Measurements from ENCODE around the gene PDE5A.
"Not testable (repeated sequence)": the region's sequence is repeated elsewhere in the genome, so short reads cannot be mapped to it uniquely, and the experiment has no call there.

Gene PDE5A

GRCh38 chr4:119646347-119647071 lies 17.9 kb upstream of the PDE5A start:
- peak; percentile 56 to 59 for DNase-seq (ENCODE audit: low read depth in 2 of 2)

DNA sequence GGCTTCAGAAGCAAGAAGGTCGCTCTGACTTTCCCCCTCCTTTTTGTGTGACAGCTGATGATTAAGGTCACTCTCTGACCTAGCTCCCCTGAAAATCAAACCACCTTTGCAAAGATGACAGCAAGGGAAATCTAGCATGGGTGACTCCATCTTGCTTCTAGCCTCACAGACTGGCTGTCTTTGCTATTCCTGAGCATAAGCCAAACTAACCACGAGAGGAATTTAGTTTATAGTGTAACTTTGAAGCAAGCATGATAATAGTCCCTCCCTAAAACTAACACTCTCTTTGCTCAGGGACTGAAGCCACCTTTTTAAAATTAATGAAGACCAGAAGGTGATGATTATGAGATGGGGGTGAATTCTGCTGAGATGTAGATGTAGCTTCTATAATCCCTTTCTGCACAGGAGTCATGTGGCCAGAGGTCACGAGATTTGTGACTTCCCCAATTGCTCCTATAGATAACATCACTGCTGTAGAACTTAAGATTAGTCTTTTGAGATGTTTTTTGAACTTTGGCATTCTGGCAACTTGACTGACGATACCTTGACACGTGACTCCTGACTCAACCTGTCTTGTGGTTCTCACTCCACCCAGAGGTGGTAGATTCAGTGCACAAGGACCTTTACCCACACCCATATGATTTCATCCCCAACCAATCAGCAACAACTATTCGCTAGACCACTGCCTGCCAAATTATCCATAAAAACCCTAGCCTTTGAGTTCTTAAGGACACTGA lies 14.9 kb upstream of the PDE5A start:
- DNase-seq (ENCODE audit: low read depth in 2 of 2): no peak

DNA sequence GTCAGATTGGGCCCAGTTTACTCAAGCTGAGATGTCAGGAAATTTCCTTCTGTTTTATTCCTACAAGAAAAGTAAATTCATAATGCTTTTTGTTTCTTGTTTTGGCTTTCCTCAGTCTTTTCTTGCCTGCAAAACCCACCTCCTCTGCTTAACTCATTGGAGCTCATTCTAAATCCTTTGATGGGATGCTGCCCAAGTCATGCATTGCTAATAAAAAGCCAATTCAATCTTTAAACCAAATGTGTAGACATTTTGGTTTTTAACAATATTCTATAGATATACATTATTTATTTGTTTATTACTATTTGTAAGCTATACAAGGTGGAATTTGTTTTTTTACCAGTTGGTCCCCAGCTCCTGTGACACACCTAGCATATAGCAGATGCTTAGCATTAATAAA lies 13.2 kb upstream of the PDE5A start:
- DNase-seq (ENCODE audit: low read depth in 2 of 2): no peak

DNA sequence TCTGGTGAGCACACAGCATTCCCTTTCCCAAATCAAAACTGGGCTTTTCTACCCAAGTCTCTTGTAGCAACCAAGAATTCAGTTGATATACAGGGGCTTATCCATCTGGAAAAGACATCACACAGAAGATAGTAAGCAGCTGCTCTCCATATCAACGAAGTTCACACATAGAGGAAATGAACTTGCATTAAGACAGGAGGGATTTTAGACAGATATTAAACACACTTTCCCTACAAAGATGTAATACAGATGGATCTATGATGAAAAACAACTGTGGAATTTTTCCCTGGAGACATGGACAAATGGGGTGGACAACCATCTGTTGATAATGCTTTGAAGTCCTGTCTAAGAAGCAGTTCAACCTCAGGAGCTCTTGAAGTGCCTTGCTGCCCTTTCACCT lies 9.8 kb upstream of the PDE5A start:
- DNase-seq (ENCODE audit: low read depth in 2 of 2): no peak

DNA sequence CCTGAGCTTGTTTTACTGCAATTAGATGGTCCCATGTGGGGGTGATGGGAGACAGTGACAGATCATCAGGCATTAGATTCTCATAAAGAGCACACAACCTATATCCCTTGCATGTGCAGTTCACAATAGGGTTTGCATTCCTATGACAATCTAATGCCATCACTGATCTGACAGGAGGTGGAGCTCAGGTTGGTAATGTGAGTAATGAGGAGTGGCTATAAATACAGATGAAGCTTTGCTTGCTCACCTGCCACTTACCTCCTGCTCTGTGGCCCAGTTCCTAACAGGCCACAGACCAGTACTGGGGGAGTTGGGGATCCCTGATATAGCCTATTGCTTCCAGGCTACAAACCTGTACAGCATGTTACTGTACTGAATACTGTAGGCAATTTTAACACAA lies 8.2 kb upstream of the PDE5A start:
- DNase-seq (ENCODE audit: low read depth in 2 of 2): not testable (repeated sequence)

DNA sequence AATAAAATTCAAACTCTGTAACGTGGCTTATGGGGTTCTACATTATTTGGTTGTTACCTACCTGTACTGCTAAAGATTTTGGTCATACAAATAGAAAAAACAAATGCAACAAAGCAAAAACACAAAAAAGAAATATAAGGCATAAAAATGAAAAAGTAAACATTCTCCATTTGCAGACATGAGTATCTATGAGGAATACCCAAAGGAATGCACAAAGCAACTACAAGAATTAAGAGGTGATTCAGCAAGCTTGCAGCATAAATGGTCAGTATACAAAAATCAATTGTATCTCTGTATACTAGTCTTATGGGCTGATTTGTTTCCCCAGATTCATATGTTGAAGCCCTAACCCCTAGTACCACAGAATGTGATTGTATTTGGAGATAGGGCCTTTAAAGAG lies 3.6 kb upstream of the PDE5A start:
- DNase-seq (ENCODE audit: low read depth in 2 of 2): no peak

DNA sequence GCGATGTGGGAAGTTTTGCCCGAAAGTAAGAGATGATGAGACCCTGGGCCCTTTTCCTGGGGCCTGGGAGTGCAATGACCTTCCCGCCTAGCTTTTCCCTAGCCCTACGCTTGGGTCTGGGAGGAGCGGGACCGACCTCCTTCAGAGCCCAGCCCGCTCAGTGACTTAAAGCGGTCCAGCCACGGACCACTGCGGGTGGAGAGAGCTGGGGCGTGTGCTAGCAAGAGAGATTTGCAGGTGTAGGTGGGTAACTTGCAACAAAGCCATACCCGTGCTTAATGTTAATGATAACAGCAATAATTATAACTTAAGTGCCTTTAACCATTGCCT lies 503 bp upstream of the PDE5A start:
- no peak for DNase-seq (ENCODE audit: low read depth in 2 of 2)

- DNase-seq (ENCODE audit: low read depth in 2 of 2): no peak
Measured at GRCh38 chr4:119627267-119628255, 1.0 kb downstream of the PDE5A start.

- no peak for DNase-seq (ENCODE audit: low read depth in 2 of 2)
Measured at GRCh38 chr4:119626943-119627266, 1.7 kb downstream of the PDE5A start.

DNA sequence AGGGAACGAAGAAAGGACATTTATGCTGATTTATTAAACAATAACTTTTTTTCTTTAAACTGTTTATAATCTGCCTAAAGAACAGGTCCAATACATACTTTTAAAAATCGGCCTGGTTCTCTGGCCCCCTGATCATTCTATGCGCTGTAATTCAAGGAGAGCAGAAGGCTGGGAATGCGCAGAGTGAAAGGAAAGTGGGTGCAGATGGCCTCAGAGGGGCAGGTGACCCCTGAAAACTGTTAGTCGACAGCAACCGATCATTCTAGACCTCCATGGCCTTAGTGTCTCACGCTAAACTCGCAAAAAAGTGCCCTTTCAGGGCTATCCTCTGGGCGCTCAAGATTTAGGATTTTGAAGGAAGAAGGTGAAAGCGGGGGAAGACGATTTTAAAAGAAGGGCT lies 2.2 kb downstream of the PDE5A start:
- no peak for DNase-seq (ENCODE audit: low read depth in 2 of 2)

- no peak for DNase-seq (ENCODE audit: low read depth in 2 of 2)
Measured at GRCh38 chr4:119625761-119626160, 2.8 kb downstream of the PDE5A start.

DNA sequence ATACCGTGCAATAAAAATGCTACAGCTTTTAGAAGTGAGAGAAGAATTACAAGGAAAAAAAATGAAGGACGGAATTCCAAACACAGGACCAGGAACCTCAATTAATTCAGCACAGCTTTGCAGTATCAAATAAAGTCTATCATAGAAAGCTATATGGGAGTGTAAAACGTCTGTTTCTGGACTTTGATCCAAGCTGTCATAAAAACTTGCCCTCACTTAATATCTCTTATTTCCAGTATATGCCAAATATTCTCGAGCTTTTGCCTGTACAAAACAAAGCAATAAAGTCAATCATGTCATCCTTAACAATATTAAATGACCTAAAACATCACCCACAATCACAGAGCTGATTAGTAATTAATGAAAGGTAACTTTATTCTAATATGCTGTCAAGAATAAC lies 4.2 kb downstream of the PDE5A start:
- no peak for DNase-seq (ENCODE audit: low read depth in 2 of 2)

- no peak for DNase-seq (ENCODE audit: low read depth in 2 of 2)
Measured at GRCh38 chr4:119623025-119623424, 5.6 kb downstream of the PDE5A start.

DNA sequence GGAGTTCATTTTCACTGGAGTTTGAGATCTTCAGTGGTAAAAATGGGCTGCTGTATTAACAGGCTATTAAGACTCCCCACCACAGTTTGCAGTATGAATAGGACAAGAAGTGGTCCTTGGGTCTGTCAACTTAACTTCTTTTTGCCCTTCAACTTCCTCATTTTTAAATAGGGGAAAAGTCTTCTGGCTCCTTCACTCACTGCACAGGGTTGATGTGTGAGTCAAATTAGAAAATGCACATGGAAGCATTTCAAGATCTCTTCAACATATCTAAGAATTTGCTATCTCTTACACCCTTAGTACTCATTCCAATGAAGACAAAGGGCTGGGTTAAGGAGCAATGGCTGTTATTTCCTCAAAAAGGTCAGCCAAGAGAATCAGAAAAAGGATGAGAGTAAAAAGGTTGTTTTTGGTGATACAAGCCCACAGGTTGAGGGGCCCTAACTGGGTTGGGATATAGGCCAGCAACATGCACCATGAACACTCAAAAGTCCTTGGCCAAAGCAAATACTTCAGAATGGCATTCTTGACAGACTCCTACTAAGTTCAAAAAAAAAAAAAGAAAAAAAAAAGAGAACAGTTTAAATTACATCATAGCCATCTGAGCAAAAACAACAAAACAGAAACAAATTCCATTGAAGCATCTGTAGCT lies 13.4 kb downstream of the PDE5A start:
- no peak for DNase-seq (ENCODE audit: low read depth in 2 of 2)

GRCh38 chr4:119604266-119604665 lies 24.3 kb downstream of the PDE5A start:
- DNase-seq (ENCODE audit: low read depth in 2 of 2): no peak

GRCh38 chr4:119602366-119602765 lies 26.2 kb downstream of the PDE5A start:
- no peak for DNase-seq (ENCODE audit: low read depth in 2 of 2)

GRCh38 chr4:119598521-119598920 lies 30.1 kb downstream of the PDE5A start:
- no peak for DNase-seq (ENCODE audit: low read depth in 2 of 2)

DNA sequence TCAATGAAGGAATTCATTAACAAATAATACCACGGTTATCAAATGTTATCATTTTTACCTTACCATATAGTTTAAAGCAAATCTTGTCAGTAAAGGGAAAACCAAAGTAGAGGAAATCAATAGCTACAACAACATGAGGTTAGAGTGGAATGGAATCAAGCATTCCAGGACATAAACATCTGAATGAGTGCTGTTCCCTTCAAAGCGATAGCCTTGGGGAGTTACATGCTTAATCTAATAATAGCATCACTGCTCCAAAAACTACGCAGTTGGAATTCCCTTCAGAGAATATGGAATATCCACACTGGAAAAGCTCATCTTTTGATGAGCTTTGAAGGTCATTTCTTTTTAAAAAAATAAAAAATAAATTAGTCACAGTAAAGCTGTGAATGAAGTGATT lies 31.2 kb downstream of the PDE5A start:
- peak; percentile 0 to 5 for DNase-seq (ENCODE audit: low read depth in 2 of 2)

GRCh38 chr4:119593698-119594097 lies 34.9 kb downstream of the PDE5A start:
- no peak for DNase-seq (ENCODE audit: low read depth in 2 of 2)

DNA sequence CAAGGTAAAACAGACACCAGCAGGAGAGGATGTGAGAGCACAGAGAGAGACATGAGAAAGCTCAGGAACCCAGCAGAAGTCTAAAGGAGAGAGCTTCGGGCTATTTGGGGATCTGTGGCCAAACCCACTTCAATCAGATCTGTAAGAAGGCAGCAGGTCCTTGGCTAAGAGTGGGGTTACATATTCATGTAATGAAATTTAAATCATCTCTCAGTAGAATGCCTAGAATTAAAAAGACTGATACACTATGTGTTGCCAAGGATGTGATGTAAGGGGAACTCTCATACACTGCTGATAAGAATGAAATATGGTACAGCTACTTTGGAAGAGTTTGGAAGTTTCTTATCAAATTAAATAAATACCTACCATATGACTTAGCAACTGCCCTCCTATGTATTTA lies 35.8 kb downstream of the PDE5A start:
- DNase-seq (ENCODE audit: low read depth in 2 of 2): no peak

DNA sequence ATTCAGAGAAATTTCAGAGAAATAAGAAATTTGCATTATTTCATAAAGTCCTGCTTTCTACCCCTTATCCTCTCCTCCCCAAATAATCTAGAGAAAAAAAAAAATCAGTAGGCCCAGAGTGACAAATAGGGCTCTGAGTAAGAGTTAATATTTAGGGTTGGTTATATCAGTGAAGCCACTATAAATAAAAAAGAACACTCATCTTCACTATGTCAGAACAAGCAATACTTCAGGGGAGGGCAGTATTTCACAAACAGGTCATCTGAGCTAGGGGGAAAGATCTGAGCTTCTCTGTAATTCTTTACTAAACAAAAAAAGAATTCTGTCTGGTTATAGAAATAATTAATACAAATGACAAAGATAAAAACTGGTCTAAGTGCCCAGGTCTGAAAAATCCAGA lies 39.4 kb downstream of the PDE5A start:
- no peak for DNase-seq (ENCODE audit: low read depth in 2 of 2)

DNA sequence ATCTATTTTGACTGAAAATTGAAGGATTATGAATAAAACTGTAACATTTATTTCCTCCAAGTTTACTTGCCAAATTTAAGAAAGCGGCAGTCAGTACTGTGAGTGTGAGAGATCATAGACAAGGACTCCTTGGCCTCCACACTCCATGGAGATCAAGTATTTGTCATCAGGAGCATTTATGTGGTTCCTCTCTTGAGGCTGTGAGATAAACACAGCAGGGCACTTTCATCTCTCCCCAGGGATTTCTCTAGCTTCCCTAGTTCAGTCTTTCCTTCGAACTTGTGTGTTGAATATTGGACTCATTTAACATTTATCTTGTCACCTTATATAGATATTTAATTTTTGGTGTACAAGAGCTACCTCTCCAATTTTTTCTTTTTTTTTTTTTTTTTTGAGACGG lies 40.8 kb downstream of the PDE5A start:
- DNase-seq (ENCODE audit: low read depth in 2 of 2): no peak
